Non-pigmented ciliary epithelial cell (primary cell): ENCODE measurements around the gene FXR1.
"Not testable (repeated sequence)": the region's sequence is repeated elsewhere in the genome, so short reads cannot be mapped to it uniquely, and the experiment has no call there.

Source experiments
- DNase-seq: peaks from one replicate; pipeline ENCODE4 v3.0.0-alpha.2; 2010; ENCODE audit warnings: low read depth

Gene FXR1

DNA sequence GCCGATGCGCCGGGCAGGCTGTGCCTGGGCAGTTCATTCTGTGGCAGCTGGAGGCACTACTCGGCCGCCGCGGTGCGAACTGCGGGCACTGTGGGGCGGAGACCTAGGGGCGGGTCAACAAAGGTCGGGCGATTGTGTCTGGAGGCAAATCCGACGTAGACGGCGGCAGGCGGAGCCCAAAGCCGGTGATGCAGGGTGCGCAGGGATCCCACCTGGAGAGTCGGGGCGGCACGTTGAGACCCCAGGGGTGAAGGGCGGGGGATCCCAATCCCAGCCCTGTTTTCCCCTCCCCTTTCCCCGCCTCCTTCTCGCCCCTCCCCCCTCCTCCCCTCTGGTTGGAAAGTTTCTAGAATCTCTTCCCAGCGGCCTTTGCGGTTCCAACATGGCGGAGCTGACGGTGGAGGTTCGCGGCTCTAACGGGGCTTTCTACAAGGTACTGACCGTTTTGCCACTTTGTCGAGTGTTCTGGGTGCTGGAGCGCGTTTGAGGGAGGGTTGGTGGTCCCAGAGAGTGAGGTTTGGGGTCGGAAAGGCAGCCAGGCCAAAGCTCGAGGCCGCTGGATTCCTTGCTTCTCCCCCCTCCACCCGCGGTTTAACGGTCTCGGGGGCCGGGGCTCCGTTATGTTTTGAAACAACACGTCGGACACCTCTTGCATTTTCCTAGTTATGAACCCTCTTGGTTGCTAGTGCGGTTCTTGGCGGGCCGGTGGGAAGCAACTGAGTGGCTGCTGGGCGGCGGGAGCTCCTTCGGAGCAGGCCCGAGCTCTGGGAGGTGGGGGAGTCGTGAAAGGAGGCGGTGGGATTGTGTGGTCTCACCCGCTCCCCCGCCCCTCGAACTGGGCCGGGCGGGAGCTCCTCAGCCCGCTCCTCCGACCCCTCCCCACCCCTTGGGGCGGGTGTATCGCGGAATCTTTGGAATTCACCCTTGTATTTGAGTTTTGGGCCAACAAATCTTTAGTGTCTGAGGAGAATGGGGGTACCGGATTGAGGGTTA, at the start of gene FXR1:
Gene FXR1 (plus strand): TSS at position 367 of the 993 bp plus-strand sequence. CDS start 16 bp downstream, at position 383.
- no peak for DNase-seq

DNA sequence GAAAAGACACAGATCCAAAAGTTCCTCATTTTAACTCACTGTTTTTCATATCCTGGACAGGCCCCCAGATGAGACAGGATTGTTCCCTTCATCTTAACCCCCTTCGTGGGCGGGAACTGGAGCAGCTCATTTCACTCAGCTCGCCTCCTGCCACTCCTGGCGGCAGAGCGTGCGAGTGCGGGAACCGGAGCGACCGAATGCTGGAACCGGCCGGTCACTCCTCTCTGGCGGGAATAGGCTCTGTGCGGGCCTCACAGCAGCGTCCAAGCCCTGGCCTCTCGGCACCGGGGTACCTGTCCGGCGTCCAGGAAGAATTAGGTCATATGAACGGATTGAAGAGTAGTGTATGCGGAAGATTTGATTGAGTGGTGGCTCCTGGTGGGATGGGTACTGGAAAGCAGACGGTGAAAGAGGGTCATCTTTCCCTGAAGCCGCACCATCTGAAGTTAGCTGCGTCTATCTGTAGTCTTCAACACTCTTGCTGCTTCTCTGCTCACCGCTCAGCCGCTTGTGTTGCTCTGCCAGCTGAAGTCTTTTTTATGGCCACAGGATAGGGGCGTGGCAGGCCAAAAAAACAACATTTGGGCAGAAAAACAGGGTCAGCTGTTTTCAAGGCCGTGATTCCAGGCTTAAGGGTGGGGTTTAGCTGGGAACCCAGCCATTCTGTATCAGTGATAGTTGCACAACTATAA, 42.3 kb upstream of the FXR1 start:
- no peak for DNase-seq

DNA sequence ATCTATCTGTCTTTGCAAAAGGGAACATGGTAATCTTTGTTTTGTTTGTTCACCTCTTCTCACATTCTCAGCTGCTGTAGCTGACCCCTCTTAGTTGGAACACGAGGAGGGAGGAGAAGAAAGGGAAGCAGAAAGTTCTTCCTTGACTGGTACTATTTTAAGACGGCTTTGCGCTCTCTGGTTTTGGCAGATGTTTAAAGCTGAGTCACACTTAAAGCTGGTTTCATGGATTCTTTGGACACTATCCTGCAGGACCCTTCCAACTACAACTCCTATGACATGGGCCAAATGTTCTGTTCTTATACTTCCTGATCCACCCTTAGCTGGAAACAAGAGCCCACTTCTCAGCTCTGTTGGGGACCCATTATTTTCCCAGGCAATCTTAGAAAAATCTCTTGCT, 40.6 kb upstream of the FXR1 start:
- DNase-seq, result no peak

DNA sequence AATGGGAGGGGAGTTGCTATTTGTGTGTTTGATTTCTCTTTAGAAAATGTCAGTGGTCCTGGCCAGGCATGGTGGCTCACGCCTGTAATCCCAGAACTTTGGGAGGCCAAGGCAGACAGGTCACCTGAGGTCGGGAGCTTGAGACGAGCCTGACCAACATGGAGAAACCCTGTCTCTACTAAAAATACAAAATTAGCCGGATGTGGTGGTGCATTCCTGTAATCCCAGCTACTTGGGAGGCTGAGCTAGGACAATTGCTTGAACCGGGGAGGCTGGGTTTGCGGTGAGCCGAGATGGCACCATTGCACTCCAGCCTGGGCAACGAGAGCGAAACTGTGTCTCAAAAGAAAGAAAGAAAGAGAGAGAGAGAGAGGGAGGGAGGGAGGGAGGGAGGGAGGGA, 40.0 kb upstream of the FXR1 start:
- not testable (repeated sequence) for DNase-seq

DNA sequence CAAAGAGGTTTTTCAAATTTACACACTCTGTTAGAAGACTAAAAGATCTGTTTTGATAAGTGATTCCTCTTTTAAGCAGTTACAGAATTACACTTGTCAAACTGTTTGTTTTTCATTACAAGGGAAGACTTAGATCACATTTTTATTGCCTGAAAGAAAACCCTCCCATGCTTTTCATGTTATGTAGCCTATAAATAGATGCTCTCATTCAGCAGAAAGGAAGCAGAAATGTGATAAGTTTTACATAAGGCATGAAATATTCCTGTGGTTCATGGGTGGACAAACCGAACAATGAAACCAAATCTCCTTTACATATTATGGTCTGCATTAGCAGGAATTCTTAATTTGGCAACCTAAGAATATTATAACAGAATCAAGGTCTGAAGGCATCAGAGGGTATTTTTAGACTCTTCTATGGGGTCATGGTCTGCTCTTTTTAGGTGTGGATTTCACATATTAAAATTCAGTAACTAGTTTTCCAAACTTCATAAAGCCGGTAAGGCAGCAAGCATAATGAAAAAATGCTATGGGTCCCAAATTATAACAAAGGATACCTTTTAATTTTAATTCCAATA, 37.3 kb upstream of the FXR1 start:
- DNase-seq, result no peak

DNA sequence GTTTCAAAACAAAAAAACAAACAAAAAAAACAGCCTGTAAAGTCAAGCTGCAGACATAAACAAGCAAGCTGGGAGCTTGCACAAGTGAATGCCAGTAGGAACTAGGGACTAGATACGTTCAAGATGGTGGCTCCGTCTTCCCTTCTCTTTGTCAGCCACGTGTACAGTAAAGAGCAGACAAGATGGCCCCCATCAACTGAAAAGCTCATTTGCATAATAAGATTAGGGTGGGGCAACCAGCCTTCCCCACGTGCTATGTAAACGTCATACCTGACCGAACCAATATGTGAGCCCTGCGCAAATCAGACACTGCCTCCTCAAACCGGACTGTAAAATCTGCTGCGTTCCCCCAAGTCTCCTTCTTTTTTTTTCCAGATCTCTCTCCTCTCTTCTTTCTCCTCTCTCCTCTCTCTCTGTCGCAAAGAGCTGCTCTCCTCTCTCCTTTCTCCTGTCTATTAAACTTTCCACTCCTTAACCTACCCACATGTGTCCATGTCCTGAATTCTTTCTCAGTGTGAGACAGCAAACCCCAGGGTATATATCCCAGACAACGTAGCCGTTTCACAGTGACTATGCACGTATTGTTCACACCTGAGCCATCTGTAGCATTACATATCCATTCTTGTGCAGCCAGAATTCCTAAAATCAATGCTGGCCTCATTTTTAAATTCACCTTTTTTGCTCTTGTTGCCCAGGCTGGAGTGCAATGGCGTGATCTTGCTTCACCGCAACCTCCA, 31.2 kb upstream of the FXR1 start:
- no peak for DNase-seq

DNA sequence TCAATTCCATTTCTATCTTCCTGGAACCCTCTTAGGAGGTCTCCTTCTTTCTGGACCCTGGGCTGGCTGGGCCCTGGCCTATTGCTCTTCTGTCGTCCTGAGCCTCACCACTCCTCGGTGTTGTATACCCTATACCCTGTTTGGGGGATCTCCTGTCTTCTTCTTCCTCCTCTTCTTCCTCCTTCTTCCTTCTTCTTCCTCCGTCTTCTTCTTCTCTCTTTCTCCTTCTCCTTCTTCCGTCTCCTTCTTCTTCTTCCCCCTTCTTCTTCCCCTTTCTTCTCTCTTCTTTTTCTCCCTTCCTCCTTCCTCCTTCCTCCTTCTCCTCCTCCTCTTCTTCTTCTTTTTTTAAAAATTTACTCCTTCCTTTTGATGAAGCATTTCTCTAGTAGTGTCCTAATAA, 30.4 kb upstream of the FXR1 start:
- no peak for DNase-seq

DNA sequence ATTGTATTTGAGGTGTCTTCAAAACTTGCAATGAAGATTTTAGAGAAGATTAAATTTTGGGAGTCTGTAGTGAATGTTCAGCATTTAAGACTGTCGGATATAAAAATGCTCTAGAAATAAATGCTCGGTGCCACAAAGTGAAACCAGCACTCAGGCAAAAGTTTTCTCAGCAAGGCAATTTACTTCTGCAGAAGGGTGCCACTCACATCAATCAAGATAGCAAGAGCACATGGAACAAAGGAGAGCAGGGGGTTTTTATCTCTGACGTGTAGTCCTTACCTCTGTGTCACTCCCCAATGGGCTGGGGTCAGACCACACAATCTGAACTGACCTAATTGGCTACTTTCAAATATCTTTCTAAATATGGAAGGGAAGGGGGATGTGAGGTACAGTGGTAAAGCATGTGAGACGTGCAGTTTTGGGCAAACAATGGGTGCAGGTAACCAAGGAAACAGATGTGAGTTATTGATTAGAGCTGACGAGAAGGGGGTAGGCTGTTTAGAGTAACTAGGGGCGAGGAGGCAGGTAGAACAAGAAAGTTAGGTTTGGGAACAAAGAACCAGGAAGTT, 23.4 kb upstream of the FXR1 start:
- no peak for DNase-seq

DNA sequence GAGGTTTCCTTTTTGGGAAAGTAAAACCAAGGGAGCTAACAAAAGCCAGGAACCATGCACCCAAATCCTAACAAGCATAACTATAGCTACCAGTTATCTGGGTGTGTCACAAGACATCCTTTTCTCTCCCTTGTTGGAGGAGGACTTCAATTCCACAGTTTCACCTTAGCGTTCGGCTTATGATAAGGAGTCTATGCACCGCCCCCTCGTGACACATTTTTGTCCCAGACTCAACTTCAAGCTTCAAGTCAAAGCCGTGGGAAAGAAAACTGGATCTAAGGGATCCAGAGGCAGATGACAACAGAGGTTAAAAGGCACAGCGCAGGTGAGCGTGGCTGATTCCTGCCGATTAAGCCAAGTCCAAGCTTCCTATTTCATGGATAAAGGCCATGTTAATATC, 13.9 kb upstream of the FXR1 start:
- no peak for DNase-seq

DNA sequence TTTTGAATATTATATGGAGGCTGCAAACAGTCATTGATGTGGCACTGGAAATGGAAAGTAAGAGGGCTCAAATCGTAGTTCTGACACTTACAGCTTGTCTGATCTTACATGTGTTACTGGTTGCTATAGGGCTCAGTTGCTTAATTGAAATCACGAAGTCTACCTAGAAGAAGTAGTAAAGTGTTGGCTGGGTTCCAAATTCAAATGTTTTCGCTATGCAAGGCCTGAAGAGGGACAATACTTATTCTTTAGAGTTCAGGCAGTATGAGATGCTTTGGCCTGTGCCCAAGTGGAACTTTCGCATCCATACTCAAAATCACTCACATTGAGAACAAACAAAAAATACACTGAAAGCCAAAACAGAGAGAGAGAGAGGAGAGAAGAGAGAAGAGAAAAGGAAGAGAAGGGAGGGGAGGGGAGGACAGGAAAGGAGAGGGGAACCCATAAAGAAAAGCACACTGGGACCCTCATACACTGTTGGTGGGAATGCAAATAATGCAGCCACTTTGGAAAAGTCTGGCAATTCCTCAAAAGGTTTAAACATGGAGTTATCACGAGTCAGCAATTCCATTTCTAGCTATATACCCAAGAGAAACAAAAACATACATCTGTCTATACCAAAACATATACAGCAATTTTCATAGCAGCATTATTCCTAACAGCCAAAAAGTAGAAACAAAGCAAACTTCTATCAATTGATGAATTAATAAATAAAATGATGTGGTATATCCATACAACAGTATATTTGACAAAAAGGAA, 2.9 kb upstream of the FXR1 start:
- no peak for DNase-seq

DNA sequence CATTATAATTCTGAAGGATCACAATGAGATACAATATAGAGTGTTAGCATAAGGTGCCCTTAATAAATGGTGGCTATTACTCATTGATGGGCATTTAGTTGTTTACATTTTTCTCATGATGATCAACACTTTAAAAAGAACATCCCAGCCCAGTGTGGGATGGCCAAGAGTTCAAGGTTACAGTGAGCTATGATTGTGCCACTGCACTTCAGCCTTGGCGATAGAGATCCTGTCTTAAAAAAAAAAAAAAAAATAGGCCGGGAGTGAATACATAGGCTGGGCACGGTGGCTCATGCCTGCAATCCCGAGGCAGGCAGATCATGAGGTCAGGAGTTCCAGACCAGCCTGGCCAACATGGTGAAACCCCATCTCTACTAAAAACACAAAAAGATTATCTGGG, 1.6 kb upstream of the FXR1 start:
- no peak for DNase-seq

DNA sequence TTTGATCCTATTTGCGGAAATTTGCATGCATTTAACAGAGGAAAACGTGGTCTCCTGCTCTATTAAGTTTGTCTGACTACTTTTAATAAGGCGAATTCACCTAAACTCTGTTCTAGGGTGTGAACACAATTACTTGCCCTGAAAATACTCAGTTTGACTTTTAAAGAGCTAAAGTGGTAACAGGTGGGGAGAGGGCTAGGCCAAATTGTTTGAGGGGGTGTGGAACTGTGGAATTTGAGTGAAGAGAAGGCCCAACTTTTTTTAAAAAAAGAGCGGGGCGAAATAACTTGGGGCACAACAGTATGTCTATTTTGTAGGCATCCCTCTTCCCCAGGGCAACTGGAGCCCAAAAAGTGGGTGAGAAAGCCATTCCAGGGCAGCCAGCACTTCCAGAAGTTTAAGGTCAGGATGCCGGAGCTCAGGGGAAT, 580 bp upstream of the FXR1 start:
- no peak for DNase-seq

DNA sequence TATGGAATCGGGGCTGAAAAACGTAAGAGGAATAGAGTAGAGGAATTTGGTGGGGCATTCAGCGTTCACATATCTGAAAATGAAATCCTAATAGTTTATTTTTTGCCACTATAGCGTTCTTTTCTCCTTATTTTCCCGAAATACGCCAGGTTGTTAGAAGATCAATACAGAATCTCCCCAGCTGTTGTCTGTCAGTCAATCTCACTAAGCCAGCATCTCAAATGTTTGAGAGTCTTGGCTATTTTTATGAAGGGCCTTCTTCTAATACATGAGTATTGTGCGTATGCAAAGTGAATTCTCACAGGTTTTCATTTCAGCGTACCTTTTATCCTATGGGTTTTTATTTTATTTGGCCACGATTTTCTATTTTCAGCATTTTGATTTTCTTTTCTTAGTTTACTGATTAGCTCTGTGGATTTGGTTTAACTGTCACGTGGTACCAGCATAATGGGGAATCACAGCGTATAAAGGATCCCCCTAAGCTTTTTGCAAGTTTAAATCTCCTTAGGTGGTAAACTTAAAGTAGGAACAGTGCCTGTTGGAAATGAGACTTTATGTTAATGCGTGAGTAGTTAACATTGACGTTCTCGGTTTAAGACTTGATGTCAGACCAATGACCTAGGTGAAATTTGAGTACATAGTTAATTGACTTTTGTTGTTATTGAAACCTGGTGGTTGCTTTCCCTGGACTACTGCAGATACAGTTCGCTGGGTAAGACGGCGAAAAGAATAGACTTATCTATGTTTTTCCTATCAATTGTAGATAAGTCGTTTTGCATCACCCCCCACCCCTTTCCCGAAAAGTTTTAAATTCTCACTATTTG, 1.3 kb downstream of the FXR1 start:
- DNase-seq, result no peak

DNA sequence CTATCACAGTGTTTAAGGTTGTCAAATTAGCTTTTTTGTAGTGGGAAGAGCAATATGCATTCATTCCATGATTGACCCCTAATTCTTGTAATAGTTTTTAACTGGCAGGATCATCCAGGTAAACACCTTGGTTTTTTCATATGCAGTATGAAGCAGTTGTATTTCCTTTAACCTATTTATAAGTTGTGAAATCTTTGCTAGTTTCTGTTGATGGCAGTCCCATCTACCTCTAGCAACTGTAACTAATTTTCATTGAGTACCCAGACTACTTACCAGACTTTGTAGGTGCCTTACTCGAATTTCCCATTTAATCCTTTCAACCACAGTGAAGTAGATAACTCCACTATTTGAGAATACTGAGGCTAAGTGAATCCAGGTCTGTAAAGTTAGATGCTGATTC, 6.1 kb downstream of the FXR1 start:
- DNase-seq, result no peak

DNA sequence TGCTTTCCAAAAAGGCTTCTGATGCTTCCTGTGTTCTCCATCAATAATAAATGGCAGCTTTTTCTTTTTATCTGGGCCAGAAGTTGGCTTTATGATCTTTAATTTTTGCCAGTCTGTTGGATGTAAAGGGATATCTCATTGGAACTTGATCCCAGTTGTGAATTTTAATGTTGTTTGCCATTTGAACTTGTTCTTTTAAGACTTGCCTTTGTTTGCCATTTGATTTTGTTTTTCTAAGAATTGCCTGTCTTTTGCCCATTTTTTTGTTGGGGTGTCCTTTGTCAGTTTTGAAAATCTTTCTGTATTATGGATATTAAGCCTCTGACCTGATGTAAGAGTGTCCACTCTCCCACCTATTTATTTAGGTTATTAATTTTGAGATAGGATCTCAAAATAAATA, 9.8 kb downstream of the FXR1 start:
- DNase-seq, result no peak

DNA sequence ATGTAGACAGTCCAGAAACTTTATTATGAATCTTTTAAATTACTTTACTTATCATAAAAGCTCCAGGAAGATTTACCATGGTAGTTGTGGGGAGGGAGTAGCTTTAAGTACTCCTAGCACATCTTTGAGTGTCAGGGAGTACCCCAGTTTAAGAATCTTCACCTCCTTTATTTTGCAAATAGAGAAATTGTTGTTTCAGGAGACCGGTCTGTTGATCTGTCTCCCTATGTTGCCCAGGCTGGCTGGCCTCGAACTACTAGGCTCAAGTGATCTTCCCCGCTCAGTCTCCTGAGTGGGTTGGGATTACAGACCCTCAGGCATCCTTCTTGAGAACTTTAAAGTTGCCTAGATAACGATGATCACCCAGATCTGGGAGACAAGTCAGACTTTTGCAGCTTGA, 11.1 kb downstream of the FXR1 start:
- no peak for DNase-seq

DNA sequence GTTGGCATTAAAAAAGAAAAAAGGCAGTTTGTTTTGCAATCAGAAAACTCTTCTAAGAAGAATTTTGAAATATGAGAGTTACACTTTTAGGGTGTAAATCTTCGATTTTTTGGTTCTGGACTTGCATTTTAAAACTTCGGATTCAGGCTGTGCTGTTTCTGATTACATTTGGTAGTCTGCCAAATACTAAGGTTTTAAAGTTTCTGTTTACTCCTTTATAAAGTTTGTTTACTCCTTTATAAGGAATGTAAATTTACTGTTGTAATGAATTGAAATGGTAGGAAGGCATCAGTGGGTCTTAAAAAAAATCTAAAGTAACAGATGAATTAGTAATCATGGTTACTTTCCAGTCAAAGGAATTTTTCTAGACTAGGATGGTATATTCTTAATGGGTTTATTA, 14.1 kb downstream of the FXR1 start:
- no peak for DNase-seq

DNA sequence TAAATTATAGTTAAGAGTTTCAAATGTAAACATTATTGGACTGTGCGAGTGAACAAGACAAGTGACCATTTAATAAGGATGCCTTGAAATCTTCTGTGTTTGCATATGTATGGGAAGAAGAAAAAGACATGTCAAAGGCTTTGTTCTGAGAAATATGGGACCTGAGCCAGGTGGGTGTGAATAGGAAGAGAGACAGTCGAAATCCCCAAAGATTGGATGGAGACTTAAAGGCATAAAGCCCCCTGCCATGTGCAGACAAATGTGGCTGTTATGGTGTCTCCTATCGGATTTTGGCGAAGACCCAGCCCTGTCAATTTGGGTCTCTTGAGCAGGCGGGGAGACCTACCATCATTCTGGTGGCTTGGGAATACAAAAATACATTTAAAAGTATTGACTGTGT, 16.9 kb downstream of the FXR1 start:
- DNase-seq, result no peak

DNA sequence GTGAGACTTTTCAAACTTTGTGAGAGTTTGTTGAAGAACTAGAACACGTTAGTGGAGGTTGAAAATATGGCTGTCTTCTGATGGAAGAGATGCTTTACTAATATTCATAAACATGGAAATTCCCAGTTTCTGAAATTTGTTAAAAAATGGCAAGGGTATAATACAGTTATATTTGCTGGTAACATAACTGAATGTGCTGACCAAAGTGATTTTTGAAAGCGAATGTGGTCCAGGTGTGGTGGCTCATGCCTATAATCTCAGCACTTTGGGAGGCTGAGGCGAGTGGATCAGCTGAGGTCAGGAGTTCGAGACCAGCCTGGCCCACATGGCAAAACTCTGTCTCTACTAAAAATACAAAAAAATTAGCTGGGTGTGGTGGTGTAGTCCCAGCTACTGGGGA, 18.1 kb downstream of the FXR1 start:
- no peak for DNase-seq

DNA sequence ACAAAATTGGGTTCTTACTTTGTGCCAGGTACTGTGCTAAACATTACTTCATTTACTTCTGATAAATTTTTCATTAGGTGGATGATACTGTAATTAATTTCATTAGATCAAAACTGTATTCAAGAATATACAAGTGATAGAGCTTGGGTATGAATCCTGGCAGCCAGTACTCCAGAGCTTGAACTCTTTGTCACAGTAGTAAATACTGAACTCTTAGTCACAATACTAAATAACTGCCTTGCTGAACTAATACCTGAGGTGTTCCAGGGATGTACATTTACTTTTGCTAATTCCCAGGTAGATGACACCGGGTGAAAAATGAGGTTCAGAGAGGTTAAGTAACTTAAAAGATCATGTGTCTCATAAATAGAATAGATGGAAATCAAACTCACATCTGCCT, 20.3 kb downstream of the FXR1 start:
- DNase-seq, result no peak
